MM.1S (cell line): ENCODE results near the gene GRIK4.

ENCODE experiments used
- DNase-seq: peaks from one replicate; pipeline ENCODE4 v3.0.0-alpha.2; 2015
- H2AFZ ChIP-seq: fragments of 300-600 bp; sonication (generic); 2 replicates; pipeline ENCODE4 v1.6.0; 2016; ENCODE audit warnings: antibody characterized with exemption, low read length
- H3F3A ChIP-seq: fragments of 300-600 bp; sonication (generic); 2 replicates; pipeline ENCODE4 v1.6.1; 2016; ENCODE audit warnings: mild to moderate bottlenecking, antibody characterized with exemption, low read length, moderate library complexity, mixed read lengths; ENCODE audit not compliant: insufficient read depth
- H3K27ac ChIP-seq: fragments of 300-600 bp; sonication (generic); 2 replicates; pipeline ENCODE4 v1.5.1; 2016; ENCODE audit warnings: mild to moderate bottlenecking, low read length
- H3K27me3 ChIP-seq: fragments of 300-600 bp; sonication (generic); replicated peaks from 2 replicates; pipeline ENCODE4 v1.6.0; 2016; ENCODE audit warnings: low read length; ENCODE audit not compliant: insufficient read depth
- H3K36me3 ChIP-seq: fragments of 300-600 bp; sonication (generic); replicated peaks from 2 replicates; pipeline ENCODE4 v1.6.1; 2016; ENCODE audit warnings: mild to moderate bottlenecking, low read length, mixed read lengths; ENCODE audit not compliant: insufficient read depth
- H3K4me1 ChIP-seq: fragments of 300-600 bp; sonication (generic); 2 replicates; pipeline ENCODE4 v1.6.1; 2016; ENCODE audit warnings: low read length, mixed read lengths
- H3K4me2 ChIP-seq: fragments of 300-600 bp; sonication (generic); 2 replicates; pipeline ENCODE4 v1.6.0; 2016; ENCODE audit warnings: low read depth, low read length
- H3K4me3 ChIP-seq: fragments of 300-600 bp; sonication (generic); 2 replicates; pipeline ENCODE4 v1.5.1; 2016; ENCODE audit warnings: low read length, mixed read lengths
- H3K79me2 ChIP-seq: fragments of 300-600 bp; sonication (generic); 2 replicates; pipeline ENCODE4 v1.6.1; 2016; ENCODE audit warnings: mixed run types, low read length, mixed read lengths
- H3K9ac ChIP-seq: fragments of 300-600 bp; sonication (generic); 2 replicates; pipeline ENCODE4 v1.6.1; 2016; ENCODE audit warnings: low read length, mixed read lengths
- H3K9me2 ChIP-seq: fragments of 300-600 bp; sonication (generic); replicated peaks from 2 replicates; pipeline ENCODE4 v1.6.1; 2016; ENCODE audit warnings: mild to moderate bottlenecking, low read length, mixed read lengths; ENCODE audit not compliant: insufficient read depth
- H3K9me3 ChIP-seq: fragments of 300-600 bp; sonication (generic); replicated peaks from 2 replicates; pipeline ENCODE4 v1.6.1; 2016; ENCODE audit warnings: mild to moderate bottlenecking, low read length, mixed read lengths; ENCODE audit not compliant: insufficient read depth
- H4K20me1 ChIP-seq: fragments of 300-600 bp; sonication (generic); 2 replicates; pipeline ENCODE4 v1.6.1; 2016; ENCODE audit warnings: mild to moderate bottlenecking, low read length, moderate library complexity, mixed read lengths; ENCODE audit not compliant: insufficient read depth
- CTCF ChIP-seq: fragments of 300-600 bp; sonication (generic); IDR thresholded peaks from 2 replicates; pipeline ENCODE4 v1.5.1; 2016; ENCODE audit warnings: antibody characterized with exemption, low read length, mixed read lengths
- EZH2 ChIP-seq: fragments of 300-600 bp; sonication (generic); optimal IDR thresholded peaks from 2 replicates; pipeline ENCODE3; 2017; ENCODE audit warnings: low read depth, mild to moderate bottlenecking, antibody characterized with exemption, low read length, mixed read lengths
- EZH2phosphoT487 ChIP-seq: fragments of 300-600 bp; sonication (generic); IDR thresholded peaks from 2 replicates; pipeline ENCODE4 v1.6.1; 2018; ENCODE audit warnings: antibody characterized with exemption, low read length

Gene GRIK4

GRCh38 chr11:120842195-120842594 lies 330.6 kb downstream of the GRIK4 start:
- no peak overlapping the region for H3K9ac ChIP-seq
- H3K4me1 ChIP-seq, result no peaks in the 10 kb centered on the region
- no peak overlapping the region for H2AFZ ChIP-seq
- no peaks in the 10 kb centered on the region for H3K9me3 ChIP-seq
- H3K27me3 ChIP-seq, result no peaks in the 10 kb centered on the region
- no peak overlapping the region for H3K27ac ChIP-seq
- no peak overlapping the region for H3K4me3 ChIP-seq
- DNase-seq, result no peak
- H3K4me2 ChIP-seq, result no peak overlapping the region
- no peaks in the 10 kb centered on the region for H3K36me3 ChIP-seq
- no peaks in the 10 kb centered on the region for H3K79me2 ChIP-seq
- H3K9me2 ChIP-seq, result no peaks in the 10 kb centered on the region
- H3F3A ChIP-seq, result no peaks in the 10 kb centered on the region
- H4K20me1 ChIP-seq, result no peaks in the 10 kb centered on the region
- TF ChIP-seq EZH2phosphoT487 (no peak), CTCF (no peak), EZH2 (no peak)

- DNase-seq, result no peak
- Histone ChIP-seq H3F3A (no peaks in the 10 kb centered on the region), H2AFZ (no peak overlapping the region), H3K79me2 (no peaks in the 10 kb centered on the region), H4K20me1 (no peaks in the 10 kb centered on the region), H3K4me1 (no peaks in the 10 kb centered on the region), H3K4me3 (no peak overlapping the region), H3K9ac (no peak overlapping the region), H3K9me2 (no peaks in the 10 kb centered on the region), H3K36me3 (no peaks in the 10 kb centered on the region), H3K4me2 (no peak overlapping the region), H3K27me3 (no peaks in the 10 kb centered on the region), H3K9me3 (no peaks in the 10 kb centered on the region), H3K27ac (no peak overlapping the region)
- TF ChIP-seq EZH2phosphoT487, result no peak
- TF ChIP-seq CTCF, result no peak
- TF ChIP-seq EZH2, result no peak
Measured at GRCh38 chr11:120853435-120853834, 341.9 kb downstream of the GRIK4 start.

- Histone ChIP-seq H4K20me1 (no peaks in the 10 kb centered on the region), H3K27me3 (no peaks in the 10 kb centered on the region)
- no peak for DNase-seq
Measured at GRCh38 chr11:120854988-120855387, 343.4 kb downstream of the GRIK4 start.

More at GRCh38 chr11:120854988-120855387, 343.4 kb downstream of the GRIK4 start:
- Histone ChIP-seq H3K4me1 (no peaks in the 10 kb centered on the region), H2AFZ (no peak overlapping the region), H3K9ac (no peak overlapping the region), H3K36me3 (no peaks in the 10 kb centered on the region), H3K27ac (no peak overlapping the region), H3K4me3 (no peak overlapping the region), H3K79me2 (no peaks in the 10 kb centered on the region), H3K9me3 (no peaks in the 10 kb centered on the region), H3K4me2 (no peak overlapping the region), H3K9me2 (no peaks in the 10 kb centered on the region), H3F3A (no peaks in the 10 kb centered on the region)
- no peak for TF ChIP-seq EZH2phosphoT487
- TF ChIP-seq CTCF, result no peak
- no peak for TF ChIP-seq EZH2
